Measurements from ENCODE around the gene TMEM161A. TPM values are rescaled to one million over a fixed set of nuclear protein-coding genes. Genes with fewer than 3 reads are reported as not detected.
A peak's percentile ranks its signal among the peaks of the same experiment; 100 is the strongest.

Gene TMEM161A
- polyA plus RNA-seq, 3 donors: 14.3 to 22.5 (median 15.3) TPM

DNA sequence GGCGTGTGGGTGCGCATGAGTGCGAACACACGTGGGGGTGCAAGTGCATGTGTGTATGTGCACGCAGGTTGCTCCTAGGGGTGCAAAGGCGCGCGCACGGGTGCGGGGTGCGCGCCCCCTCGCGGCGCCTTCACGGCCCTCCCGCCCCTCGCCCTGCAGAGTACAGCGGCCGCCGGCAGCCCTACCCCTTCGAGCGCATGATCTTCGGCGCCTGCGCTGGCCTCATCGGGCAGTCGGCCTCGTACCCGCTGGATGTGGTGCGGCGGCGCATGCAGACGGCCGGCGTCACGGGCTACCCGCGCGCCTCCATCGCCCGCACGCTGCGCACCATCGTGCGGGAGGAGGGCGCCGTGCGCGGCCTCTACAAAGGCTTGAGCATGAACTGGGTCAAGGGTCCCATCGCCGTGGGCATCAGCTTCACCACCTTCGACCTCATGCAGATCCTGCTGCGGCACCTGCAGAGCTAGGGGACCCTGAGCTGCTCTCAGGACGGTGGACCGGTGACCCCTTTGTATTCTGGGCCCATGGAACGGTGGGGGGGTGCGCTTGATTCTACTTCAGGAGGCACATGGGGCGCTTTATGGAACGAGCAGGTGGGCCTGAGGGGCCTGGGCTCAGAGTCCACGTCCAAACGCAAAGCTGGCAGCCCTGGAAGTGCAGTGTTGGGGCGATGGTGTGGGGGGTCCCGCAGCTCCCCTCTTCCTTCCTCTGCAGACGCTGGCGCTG lies 27.7 kb downstream of the TMEM161A start:
- Histone ChIP-seq H3K27me3 (ENCODE audit: control insufficient read depth in 2 of 2, insufficient read depth in 2 of 2, low read length in 2 of 2) (peaks cover 0 to 3% of the 10 kb centered on the region in 2 donors), H3K4me2 (replicated peaks; ENCODE audit: extremely low read depth, low read length, poor library complexity, severe bottlenecking) (peak overlapping the region; percentile 31), H2AFZ (ENCODE audit: insufficient read depth, low read depth, low read length, poor library complexity, severe bottlenecking) (no peak overlapping the region), H3K79me2 (ENCODE audit: insufficient read depth, low read length) (no peaks in the 10 kb centered on the region), H3K9ac (ENCODE audit: insufficient read depth, low read length, poor library complexity, severe bottlenecking) (peak overlapping the region; percentile 8), H3K27ac (ENCODE audit: low read depth in 1 of 2, low read length in 2 of 2) (no peak overlapping the region), H4K20me1 (ENCODE audit: insufficient read depth, low read length) (no peaks in the 10 kb centered on the region), H3K4me1 (ENCODE audit: control insufficient read depth in 1 of 2, insufficient read depth in 2 of 2, low read length in 2 of 2) (peaks cover 0 to 8% of the 10 kb centered on the region in 2 donors), H3K9me3 (replicated peaks in 1 of 2; ENCODE audit: control insufficient read depth in 1 of 2, insufficient read depth in 1 of 2, low read length in 2 of 2) (no peaks in the 10 kb centered on the region), H3K4me3 (replicated peaks in 1 of 3; ENCODE audit: low read depth in 2 of 3, low read length in 3 of 3) (no peak overlapping the region), H3K36me3 (replicated peaks in 1 of 2; ENCODE audit: control insufficient read depth in 1 of 2, insufficient read depth in 2 of 2, low read length in 2 of 2) (no peaks in the 10 kb centered on the region)
- intact Hi-C loops (cut with micrococcal nuclease): no loop called here
- Mint-ChIP-seq H3K36me3 (peaks cover 0 to 2% of the 10 kb centered on the region in 2 donors), H3K27me3 (ENCODE audit: low read depth in 3 of 3) (peaks cover 7 to 15% (median 12%) of the 10 kb centered on the region in 3 donors), H3K27ac (no peak overlapping the region), H3K9me3 (peaks cover 0 to 3% (median 0%) of the 10 kb centered on the region in 7 donors), H3K4me3 (peak overlapping the region in 1 of 2 donors; percentile 60), H3K4me1 (peaks cover 9% of the 10 kb centered on the region)
- DNase-seq: no peak
- peak; percentile 25 for TF ChIP-seq CTCF (IDR thresholded peaks at IDR 0.05)
- 24% methylated on average over 62 of the region's 66 CpGs for WGBS (ENCODE audit: insufficient coverage)

GRCh38 chr19:19109601-19110000 lies 28.7 kb downstream of the TMEM161A start:
- no peak for TF ChIP-seq CTCF (IDR thresholded peaks at IDR 0.05)
- Histone ChIP-seq H4K20me1 (ENCODE audit: insufficient read depth, low read length) (no peaks in the 10 kb centered on the region), H3K4me3 (replicated peaks in 1 of 3; ENCODE audit: low read depth in 2 of 3, low read length in 3 of 3) (no peak overlapping the region), H3K36me3 (replicated peaks in 1 of 2; ENCODE audit: control insufficient read depth in 1 of 2, insufficient read depth in 2 of 2, low read length in 2 of 2) (no peaks in the 10 kb centered on the region), H3K9me3 (replicated peaks in 1 of 2; ENCODE audit: control insufficient read depth in 1 of 2, insufficient read depth in 1 of 2, low read length in 2 of 2) (no peaks in the 10 kb centered on the region), H3K4me1 (ENCODE audit: control insufficient read depth in 1 of 2, insufficient read depth in 2 of 2, low read length in 2 of 2) (peaks cover 0 to 8% of the 10 kb centered on the region in 2 donors), H3K9ac (ENCODE audit: insufficient read depth, low read length, poor library complexity, severe bottlenecking) (no peak overlapping the region), H3K27me3 (ENCODE audit: control insufficient read depth in 2 of 2, insufficient read depth in 2 of 2, low read length in 2 of 2) (peaks cover 0 to 3% of the 10 kb centered on the region in 2 donors), H3K27ac (ENCODE audit: low read depth in 1 of 2, low read length in 2 of 2) (no peak overlapping the region), H3K4me2 (replicated peaks; ENCODE audit: extremely low read depth, low read length, poor library complexity, severe bottlenecking) (no peak overlapping the region), H2AFZ (ENCODE audit: insufficient read depth, low read depth, low read length, poor library complexity, severe bottlenecking) (no peak overlapping the region), H3K79me2 (ENCODE audit: insufficient read depth, low read length) (no peaks in the 10 kb centered on the region)
- H3K27ac Mint-ChIP-seq: no peak overlapping the region
- H3K4me1 Mint-ChIP-seq: peaks cover 9% of the 10 kb centered on the region
- no peak for DNase-seq
- intact Hi-C loops (cut with micrococcal nuclease): no loop called here
- peaks cover 0 to 2% of the 10 kb centered on the region in 2 donors for H3K36me3 Mint-ChIP-seq
- H3K4me3 Mint-ChIP-seq: no peak overlapping the region
- WGBS (ENCODE audit: insufficient coverage): 96% methylated on average over 5 of the region's 9 CpGs
- peaks cover 7 to 15% (median 12%) of the 10 kb centered on the region in 3 donors for H3K27me3 Mint-ChIP-seq (ENCODE audit: low read depth in 3 of 3)
- H3K9me3 Mint-ChIP-seq: peaks cover 0 to 3% (median 0%) of the 10 kb centered on the region in 7 donors

Data from CD14-positive monocyte (primary cell).